HepG2 (cell line): ENCODE measurements around the gene PPM1H. TPM values are rescaled to one million over a fixed set of nuclear protein-coding genes. Genes with fewer than 3 reads are reported as not detected.

ENCODE experiments used
- ATAC-seq: fragments of 200-7000 bp; cut with Tn5 transposase; 3 replicates; pipeline ENCODE4 v1.9.1; 2020; ENCODE audit warnings: mild to moderate bottlenecking, moderate library complexity
- BruUV-seq: library from RNA; stranded (reverse); fragments of 400-500 nt; replicated peaks from 2 replicates; lab custom pipeline; 2021; lab: Mats Ljungman, UMichigan
- CTCF ChIA-PET: fragments of 300-600 bp; formaldehyde crosslinking; extraction: SDS; loops from one replicate; lab custom pipeline; 2021; ENCODE audit warnings: low total read pairs, inconsistent platforms, low intra/inter-chr PET ratio; lab: Yijun Ruan, JAX
- POLR2A ChIA-PET: fragments of 350-600 bp; sonication (Branson Sonifier 250); formaldehyde crosslinking; loops from one replicate; lab custom pipeline; 2020; ENCODE audit warnings: antibody characterized with exemption, inconsistent platforms; lab: Yijun Ruan, JAX
- DNase-seq: peaks from one replicate; pipeline ENCODE4 v3.0.0-alpha.2; 2015; ENCODE audit warnings: low spot score
- FAIRE-seq: peaks from 3 replicates; lab custom pipeline; 2011; peaks lifted over from hg19 to GRCh38; lab: Jason Lieb, UNC
- H2AFZ ChIP-seq: one replicate; pipeline ENCODE4 v1.6.1; 2011; ENCODE audit warnings: low read length, inconsistent platforms
- H3K27ac ChIP-seq: fragments of 300-600 bp; 3 replicates; pipeline ENCODE4 v1.8.0; 2011; ENCODE audit warnings: mixed run types, mild to moderate bottlenecking, mixed read lengths, low read length, inconsistent platforms; ENCODE audit not compliant: insufficient read depth; ENCODE audit errors: extremely low read length
- H3K27me3 ChIP-seq, 2 experiments: fragments of 200-600 bp in 1 of 2; 2 replicates in 1 of 2; 3 replicates in 1 of 2; pipeline versions ENCODE4 v1.6.0 to v1.8.0; 2011; ENCODE audit warnings: low read length in 2 of 2, mild to moderate bottlenecking in 2 of 2, moderate library complexity in 2 of 2, inconsistent platforms in 1 of 2; ENCODE audit not compliant: insufficient read depth in 2 of 2, control insufficient read depth in 1 of 2
- H3K36me3 ChIP-seq, 2 experiments: fragments of 200-600 bp in 1 of 2; replicated peaks in 1 of 2; 2 replicates in 1 of 2; 3 replicates in 1 of 2; pipeline versions ENCODE4 v1.5.1 to v1.8.0; 2011; ENCODE audit warnings: low read length in 2 of 2, inconsistent platforms in 1 of 2; ENCODE audit not compliant: insufficient read depth in 2 of 2, control insufficient read depth in 1 of 2
- H3K4me1 ChIP-seq: 2 replicates; pipeline ENCODE4 v1.5.1; 2012; ENCODE audit warnings: low read length, inconsistent platforms; ENCODE audit not compliant: insufficient read depth
- H3K4me2 ChIP-seq: 2 replicates; pipeline ENCODE4 v1.6.0; 2011; ENCODE audit warnings: low read depth, low read length, inconsistent platforms
- H3K4me3 ChIP-seq, 3 experiments: fragments of 200-600 bp in 1 of 3; sonication (generic), shearing (Covaris generic) in 1 of 3; replicated peaks in 1 of 3; 2 replicates each; pipeline ENCODE4 v1.5.1; 2011 to 2016; ENCODE audit warnings: low read length in 3 of 3, inconsistent platforms in 2 of 3, low read depth in 2 of 3, mild to moderate bottlenecking in 2 of 3, control low read depth in 1 of 3, mixed read lengths in 1 of 3; ENCODE audit not compliant: insufficient read depth in 1 of 3
- H3K79me2 ChIP-seq: one replicate; pipeline ENCODE4 v1.6.1; 2011; ENCODE audit warnings: low read length, inconsistent platforms; ENCODE audit not compliant: insufficient read depth
- H3K9ac ChIP-seq: 2 replicates; pipeline ENCODE4 v1.6.0; 2011; ENCODE audit warnings: mild to moderate bottlenecking, low read depth, low read length, inconsistent platforms; ENCODE audit not compliant: insufficient read depth
- H3K9me3 ChIP-seq: 2 replicates; pipeline ENCODE4 v1.5.1; 2012; ENCODE audit warnings: mild to moderate bottlenecking, low read length
- H4K20me1 ChIP-seq: 2 replicates; pipeline ENCODE4 v1.6.0; 2011; ENCODE audit warnings: inconsistent platforms, mild to moderate bottlenecking, low read length, moderate library complexity; ENCODE audit not compliant: insufficient read depth
- ATF7-NPFF ChIP-seq: sonication (generic); formaldehyde crosslinking; IDR thresholded peaks from 2 replicates; pipeline ENCODE4 v1.8.1; 2023; ENCODE audit warnings: mild to moderate bottlenecking, low read depth, missing genetic modification reagents, moderate library complexity
- SNAPC4 ChIP-seq: sonication (generic); formaldehyde crosslinking; IDR thresholded peaks from 2 replicates; pipeline ENCODE4 v1.4.0; 2020; ENCODE audit warnings: mild to moderate bottlenecking, missing genetic modification reagents
- ZNF746 ChIP-seq: sonication (generic); formaldehyde crosslinking; IDR thresholded peaks from 2 replicates; pipeline ENCODE4 v1.8.0; 2022; ENCODE audit warnings: mild to moderate bottlenecking, missing genetic modification reagents
- WGBS: methylation state at CpG from one replicate; pipeline ENCODE4 v1.1.6; 2017; ENCODE audit warnings: low lambda C conversion rate; 5-methylcytosine and 5-hydroxymethylcytosine counted together
- in situ Hi-C: cut with HindIII; loops from 2 replicates; pipeline ENCODE4 v1.10.0; 2017; ENCODE audit warnings: low pct_unique_long_range_greater_than_20kb; ENCODE audit not compliant: extremely low pct_ligation_motif_present
- intact Hi-C: fragments of 100-400 bp; cut with micrococcal nuclease; formaldehyde crosslinking; loops from one replicate; pipeline ENCODE4 v1.10.0; 2022; ENCODE audit not compliant: unreplicated experiment
- polyA plus RNA-seq, 8 experiments: library from polyadenylated mRNA; depleted of rRNA in 3 of 8; stranded (reverse) in 7 of 8; unstranded in 1 of 8; fragments of >200 nt; fragmentation: Illumina TruSeq in 4 of 8; extraction: Trizol in 4 of 8; gene quantifications; 2 replicates each; pipeline versions ENCODE4 v1.2.1 to v1.2.3, GENCODE V29; 2011 to 2016; ENCODE audit warnings: low read depth in 4 of 8, missing spikeins in 1 of 8, mixed read lengths in 1 of 8; ENCODE audit not compliant: insufficient read depth in 1 of 8
- total RNA-seq, 5 experiments: library from RNA; depleted of rRNA; stranded (reverse); fragments of >200 nt; fragmentation: Illumina TruSeq; extraction: Trizol; gene quantifications; 2 replicates each; pipeline ENCODE4 v1.2.3, GENCODE V29; 2016; ENCODE audit warnings: low read depth in 1 of 5

The PPM1H gene
- total and polyA plus RNA-seq, 2 of the 13 experiments (the other 11 are each of a cell fraction or from before 2014, with no cell fraction given): 29.1 to 38.1 TPM

- 73% methylated on average over 3 of the region's 3 CpGs for WGBS
- in situ Hi-C loops: no loop called here
- POLR2A ChIA-PET: no interaction called here
Measured at GRCh38 chr12:62653304-62653703, 281.6 kb downstream of the PPM1H start.

More at GRCh38 chr12:62653304-62653703, 281.6 kb downstream of the PPM1H start:
- intact Hi-C loops: no loop called here
- Histone ChIP-seq H3K79me2 (no peaks in the 10 kb centered on the region), H3K9me3 (no peaks in the 10 kb centered on the region), H3K36me3 (peaks cover 9 to 45% of the 10 kb centered on the region in 2 experiments), H3K4me1 (no peaks in the 10 kb centered on the region), H3K4me3 (no peak overlapping the region), H3K9ac (no peak overlapping the region), H2AFZ (no peak overlapping the region), H4K20me1 (no peaks in the 10 kb centered on the region), H3K27ac (no peak overlapping the region), H3K4me2 (no peak overlapping the region), H3K27me3 (no peaks in the 10 kb centered on the region)
- BruUV-seq: no TSS peak
- DNase-seq (no peak), ATAC-seq (no peak), FAIRE-seq (no peak)
- CTCF ChIA-PET: no interaction called here
- TF ChIP-seq ZNF746 (CRISPR knock-in tag) (no peak), ATF7-NPFF (CRISPR knock-in tag) (no peak), SNAPC4 (CRISPR knock-in tag) (no peak)
